Fibroblast of mammary gland (primary cell): ENCODE measurements around the gene HSPBP1.
A peak's percentile ranks its signal among the peaks of the same experiment; 100 is the strongest.

Source experiments
- DNase-seq: peaks from one replicate; pipeline ENCODE4 v3.0.0-alpha.2; 2010; ENCODE audit warnings: low read depth
- H3K4me3 ChIP-seq: 2 replicates; pipeline ENCODE4 v1.5.1; 2011; ENCODE audit warnings: low read depth, mild to moderate bottlenecking, low read length, moderate library complexity; ENCODE audit not compliant: control insufficient read depth
- TF ChIP-seq, protein P1 (sequence below): conservative IDR thresholded peaks from 2 replicates; pipeline ENCODE4 v1.5.1; 2011; ENCODE audit warnings: low read depth, low read length, inconsistent platforms; ENCODE audit not compliant: control insufficient read depth, insufficient read depth

HSPBP1 gene

DNA sequence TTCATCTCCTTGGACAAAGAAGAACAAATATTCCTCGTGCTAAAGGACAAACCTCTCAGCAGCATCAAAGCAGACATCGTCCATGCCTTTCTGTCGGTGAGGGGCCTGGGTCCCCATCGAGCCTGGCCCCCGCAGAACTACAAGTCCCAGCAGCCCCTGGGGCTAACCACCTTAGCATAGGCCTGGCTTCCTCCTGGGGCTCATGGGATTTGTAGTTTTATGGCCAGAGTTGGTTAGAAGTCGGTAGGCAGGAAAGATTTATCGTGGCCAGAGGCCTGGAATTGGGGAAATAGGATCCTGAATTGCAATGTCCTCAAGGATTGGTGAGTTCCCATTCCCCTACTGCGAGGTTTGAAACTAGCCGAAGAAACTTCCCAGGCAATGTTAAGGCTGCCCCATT is 25.6 kb upstream of the HSPBP1 start:
- no peak for DNase-seq
- TF ChIP-seq, protein P1, sequence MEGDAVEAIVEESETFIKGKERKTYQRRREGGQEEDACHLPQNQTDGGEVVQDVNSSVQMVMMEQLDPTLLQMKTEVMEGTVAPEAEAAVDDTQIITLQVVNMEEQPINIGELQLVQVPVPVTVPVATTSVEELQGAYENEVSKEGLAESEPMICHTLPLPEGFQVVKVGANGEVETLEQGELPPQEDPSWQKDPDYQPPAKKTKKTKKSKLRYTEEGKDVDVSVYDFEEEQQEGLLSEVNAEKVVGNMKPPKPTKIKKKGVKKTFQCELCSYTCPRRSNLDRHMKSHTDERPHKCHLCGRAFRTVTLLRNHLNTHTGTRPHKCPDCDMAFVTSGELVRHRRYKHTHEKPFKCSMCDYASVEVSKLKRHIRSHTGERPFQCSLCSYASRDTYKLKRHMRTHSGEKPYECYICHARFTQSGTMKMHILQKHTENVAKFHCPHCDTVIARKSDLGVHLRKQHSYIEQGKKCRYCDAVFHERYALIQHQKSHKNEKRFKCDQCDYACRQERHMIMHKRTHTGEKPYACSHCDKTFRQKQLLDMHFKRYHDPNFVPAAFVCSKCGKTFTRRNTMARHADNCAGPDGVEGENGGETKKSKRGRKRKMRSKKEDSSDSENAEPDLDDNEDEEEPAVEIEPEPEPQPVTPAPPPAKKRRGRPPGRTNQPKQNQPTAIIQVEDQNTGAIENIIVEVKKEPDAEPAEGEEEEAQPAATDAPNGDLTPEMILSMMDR, result no peak

DNA sequence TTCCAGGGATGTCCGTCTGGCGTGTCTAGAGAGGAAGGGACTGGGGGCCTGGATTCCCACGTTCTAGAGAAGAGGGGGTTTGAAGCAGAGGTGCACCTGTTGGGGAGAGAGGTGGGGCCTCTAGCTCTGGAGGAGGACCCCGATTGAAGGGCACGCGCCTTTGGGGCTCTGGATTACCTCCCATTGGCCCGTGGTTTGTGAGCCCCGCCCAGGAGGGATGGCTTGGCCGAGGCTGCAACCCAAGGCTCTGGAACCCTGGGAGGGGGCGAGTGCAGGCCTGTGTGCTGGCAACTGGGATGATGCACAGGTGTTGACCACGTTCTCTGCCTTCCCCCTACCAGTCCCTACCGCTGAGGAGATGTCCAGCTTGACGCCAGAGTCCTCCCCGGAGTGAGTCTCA is 25.1 kb upstream of the HSPBP1 start:
- H3K4me3 ChIP-seq, result no peak overlapping the region
- no peak for DNase-seq
- TF ChIP-seq, protein P1, result no peak

More for the DNA sequence above, 25.6 kb upstream of the HSPBP1 start:
- H3K4me3 ChIP-seq, result no peak overlapping the region

DNA sequence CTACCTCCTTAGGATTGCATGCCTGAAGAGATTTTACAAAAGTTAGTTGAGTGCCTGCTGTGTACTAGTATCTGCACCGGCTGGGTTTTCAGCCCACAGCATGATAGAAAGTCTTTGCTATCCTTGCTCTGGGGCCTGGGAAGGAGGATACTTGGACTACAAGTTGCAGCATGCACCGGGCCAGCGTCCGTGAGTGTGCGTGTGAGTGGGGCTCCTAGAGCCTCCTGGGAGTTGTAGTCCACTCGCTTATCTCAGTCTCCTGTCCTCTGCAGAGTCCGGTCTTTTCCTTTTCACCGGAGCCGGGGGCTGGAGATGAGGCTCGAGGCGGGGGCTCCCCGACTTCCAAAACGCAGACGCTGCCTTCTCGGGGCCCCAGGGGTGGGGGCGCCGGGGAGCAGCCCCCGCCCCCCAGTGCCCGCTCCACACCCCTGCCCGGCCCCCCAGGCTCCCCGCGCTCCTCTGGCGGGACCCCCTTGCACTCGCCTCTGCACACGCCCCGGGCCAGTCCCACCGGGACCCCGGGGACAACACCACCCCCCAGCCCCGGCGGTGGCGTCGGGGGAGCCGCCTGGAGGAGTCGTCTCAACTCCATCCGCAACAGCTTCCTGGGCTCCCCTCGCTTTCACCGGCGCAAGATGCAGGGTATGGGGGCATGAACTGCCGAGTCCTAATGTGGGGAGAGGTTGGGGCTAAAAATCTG is 24.5 kb upstream of the HSPBP1 start:
- H3K4me3 ChIP-seq, result no peak overlapping the region
- peak; percentile 48 for DNase-seq
- TF ChIP-seq, protein P1, result no peak

DNA sequence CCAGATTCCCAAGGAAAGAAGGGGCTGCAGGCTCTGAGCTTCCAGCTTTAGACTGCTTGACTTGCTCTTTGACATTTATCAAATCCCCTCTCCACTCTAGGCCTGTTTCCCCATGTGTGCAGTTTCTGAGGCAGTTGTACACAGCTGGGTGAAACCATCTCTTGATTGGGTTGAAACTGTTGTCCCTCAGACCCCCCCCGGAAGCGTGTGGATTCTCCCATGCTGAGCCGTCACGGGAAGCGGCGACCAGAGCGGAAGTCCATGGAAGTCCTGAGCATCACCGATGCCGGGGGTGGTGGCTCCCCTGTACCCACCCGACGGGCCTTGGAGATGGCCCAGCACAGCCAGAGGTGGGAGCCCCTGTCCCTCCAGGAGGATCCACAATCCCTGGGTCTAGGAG is 23.6 kb upstream of the HSPBP1 start:
- H3K4me3 ChIP-seq, result no peak overlapping the region
- DNase-seq, result no peak
- TF ChIP-seq, protein P1, result no peak

DNA sequence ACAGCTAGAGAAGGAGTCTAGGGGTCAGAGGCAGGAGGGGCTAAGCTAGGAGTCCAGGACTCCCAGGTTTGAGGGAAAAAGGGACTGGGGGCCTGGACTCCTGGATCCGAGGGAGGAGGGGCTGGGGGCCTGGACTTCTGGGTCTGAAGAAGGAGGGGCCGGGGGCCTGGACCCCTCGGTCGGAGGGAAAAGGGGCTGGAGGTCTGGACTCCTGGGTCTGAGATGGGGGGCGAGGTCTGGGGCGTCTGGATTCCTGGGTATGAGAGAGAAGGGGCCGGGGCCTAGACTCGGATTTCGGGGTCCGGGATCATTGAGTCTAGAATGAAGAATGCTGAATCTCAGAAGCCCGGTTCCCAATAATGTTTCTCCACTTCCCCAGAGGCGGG is 22.4 kb upstream of the HSPBP1 start:
- no peak for DNase-seq
- peak overlapping the region; percentile 36 for H3K4me3 ChIP-seq
- TF ChIP-seq, protein P1, result no peak

DNA sequence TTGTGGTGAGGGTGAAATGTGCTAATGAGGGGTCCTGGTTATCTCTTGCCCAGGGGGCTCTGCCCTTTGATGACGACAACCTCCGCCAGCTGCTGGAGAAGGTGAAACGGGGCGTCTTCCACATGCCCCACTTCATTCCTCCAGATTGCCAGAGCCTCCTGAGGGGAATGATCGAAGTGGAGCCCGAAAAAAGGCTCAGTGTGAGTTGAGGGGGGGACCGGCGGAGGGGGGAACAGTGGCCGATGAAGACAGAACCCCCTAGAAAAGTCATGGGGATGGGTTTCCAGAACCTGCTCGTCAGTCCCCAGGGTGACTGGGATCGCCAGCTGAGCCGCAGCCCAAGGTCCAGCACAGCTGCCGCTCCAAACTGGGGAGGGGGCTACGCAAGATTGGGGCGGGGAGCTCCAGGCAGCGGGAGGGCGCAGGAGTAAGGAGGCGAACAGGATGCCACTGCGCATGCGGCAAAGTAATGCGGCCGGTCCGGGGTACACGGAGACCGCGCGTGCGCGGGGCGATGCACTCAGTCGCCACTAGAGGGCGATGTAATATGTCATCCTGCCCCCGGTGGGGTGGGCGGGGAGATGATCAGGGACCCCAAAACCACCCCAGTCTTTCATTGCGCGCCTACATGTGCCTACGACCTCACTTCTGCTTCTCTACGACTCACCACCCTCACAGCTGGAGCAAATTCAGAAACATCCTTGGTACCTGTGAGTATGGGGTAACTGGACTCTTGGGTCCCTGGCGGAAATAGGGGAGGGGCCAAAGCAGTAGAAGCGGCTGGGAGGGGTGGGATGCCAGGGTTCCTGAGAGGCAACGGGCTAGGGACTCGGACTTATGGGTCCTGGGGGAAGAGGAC is 21.8 kb upstream of the HSPBP1 start:
- TF ChIP-seq, protein P1, result peak; percentile 65
- peak overlapping the region; percentile 36 for H3K4me3 ChIP-seq
- DNase-seq, result peak; percentile 68
